ENCODE data around the gene ATP6V1C2.

Gene ATP6V1C2

GRCh38 chr2:10784719-10785118 lies 63.3 kb downstream of the ATP6V1C2 start:
- peak overlapping the region; percentile 53 for H3K27ac ChIP-seq
- TF ChIP-seq ZFX (IDR thresholded peaks at IDR 0.05; ENCODE audit: borderline replicate concordance) (no peak), CTCF (IDR thresholded peaks at IDR 0.05) (no peak)

- H3K27ac ChIP-seq, result peak overlapping the region; percentile 53
- TF ChIP-seq ZFX (IDR thresholded peaks at IDR 0.05; ENCODE audit: borderline replicate concordance), result no peak
- no peak for TF ChIP-seq CTCF (IDR thresholded peaks at IDR 0.05)
Measured at GRCh38 chr2:10785260-10785659, 63.8 kb downstream of the ATP6V1C2 start.

- H3K27ac ChIP-seq, result peak overlapping the region; percentile 53
- TF ChIP-seq ZFX (IDR thresholded peaks at IDR 0.05; ENCODE audit: borderline replicate concordance), result no peak
- no peak; the same call in 1 of the 2 replicates for TF ChIP-seq CTCF (IDR thresholded peaks at IDR 0.05)
Measured at GRCh38 chr2:10786240-10786982, 65.0 kb downstream of the ATP6V1C2 start.

- H3K27ac ChIP-seq, result 0 out of 2 replicates have a peak overlapping the region, but pooled peaks have one; percentile 12
- peak; percentile 76 for TF ChIP-seq CTCF (IDR thresholded peaks at IDR 0.05)
- no peak for TF ChIP-seq ZFX (IDR thresholded peaks at IDR 0.05; ENCODE audit: borderline replicate concordance)
Measured at GRCh38 chr2:10787176-10787968, 65.9 kb downstream of the ATP6V1C2 start.

- 0 out of 2 replicates have a peak overlapping the region, but pooled peaks have one; percentile 12 for H3K27ac ChIP-seq
- no peak for TF ChIP-seq CTCF (IDR thresholded peaks at IDR 0.05)
- TF ChIP-seq ZFX (IDR thresholded peaks at IDR 0.05; ENCODE audit: borderline replicate concordance), result no peak
Measured at GRCh38 chr2:10788855-10789254, 67.4 kb downstream of the ATP6V1C2 start.

GRCh38 chr2:10790228-10790973 lies 69.0 kb downstream of the ATP6V1C2 start:
- H3K27ac ChIP-seq, result no peak overlapping the region
- TF ChIP-seq CTCF (IDR thresholded peaks at IDR 0.05) (no peak), ZFX (IDR thresholded peaks at IDR 0.05; ENCODE audit: borderline replicate concordance) (no peak)
